HEK293 (cell line): ENCODE measurements around the gene CHRM4.

Experiments used
- IKZF3 ChIP-seq: fragments of 450-650 bp; IDR thresholded peaks from 2 replicates; pipeline ENCODE4 v1.5.0; 2018; ENCODE audit warnings: missing biosample characterization, mild to moderate bottlenecking, missing genetic modification characterization, moderate library complexity
- SALL2 ChIP-seq: fragments of 450-650 bp; formaldehyde crosslinking; IDR thresholded peaks from 2 replicates; pipeline ENCODE4 v1.5.0; 2017; ENCODE audit warnings: missing biosample characterization, mild to moderate bottlenecking, missing genetic modification characterization, borderline replicate concordance
- ZBTB17 ChIP-seq: fragments of 450-650 bp; formaldehyde crosslinking; IDR thresholded peaks from 2 replicates; pipeline ENCODE4 v1.5.1; 2016; ENCODE audit warnings: missing biosample characterization, missing genetic modification characterization
- ZBTB7A ChIP-seq: fragments of 450-650 bp; formaldehyde crosslinking; IDR thresholded peaks from 2 replicates; pipeline ENCODE4 v1.5.1; 2016; ENCODE audit warnings: low read depth, missing biosample characterization, missing genetic modification characterization
- ZBTB8A ChIP-seq: fragments of 450-650 bp; formaldehyde crosslinking; IDR thresholded peaks from 2 replicates; pipeline ENCODE4 v1.5.1; 2016; ENCODE audit warnings: missing biosample characterization, missing genetic modification characterization
- ZFHX2 ChIP-seq: fragments of 450-650 bp; formaldehyde crosslinking; conservative IDR thresholded peaks from 2 replicates; pipeline ENCODE4 v1.5.1; 2016; ENCODE audit warnings: missing biosample characterization, missing genetic modification characterization
- ZFP3 ChIP-seq: fragments of 450-650 bp; formaldehyde crosslinking; IDR thresholded peaks from 2 replicates; pipeline ENCODE4 v1.5.1; 2016; ENCODE audit warnings: low read depth, missing biosample characterization, missing genetic modification characterization
- ZNF10 ChIP-seq: fragments of 450-650 bp; formaldehyde crosslinking; IDR thresholded peaks from 2 replicates; pipeline ENCODE4 v1.5.1; 2017; ENCODE audit warnings: missing biosample characterization, missing genetic modification characterization
- ZNF169 ChIP-seq: fragments of 450-650 bp; formaldehyde crosslinking; IDR thresholded peaks from 2 replicates; pipeline ENCODE4 v1.5.1; 2016; ENCODE audit warnings: missing biosample characterization, missing genetic modification characterization
- ZNF174 ChIP-seq: fragments of 450-650 bp; formaldehyde crosslinking; IDR thresholded peaks from 2 replicates; pipeline ENCODE4 v1.5.0; 2017; ENCODE audit warnings: missing biosample characterization, mild to moderate bottlenecking, missing genetic modification characterization
- ZNF184 ChIP-seq: fragments of 450-650 bp; IDR thresholded peaks from 2 replicates; pipeline ENCODE4 v1.5.1; 2018; ENCODE audit warnings: missing biosample characterization, mild to moderate bottlenecking, missing genetic modification characterization
- ZNF544 ChIP-seq: fragments of 450-650 bp; formaldehyde crosslinking; IDR thresholded peaks from 2 replicates; pipeline ENCODE4 v1.5.0; 2017; ENCODE audit warnings: missing biosample characterization, missing genetic modification characterization
- ZNF549 ChIP-seq: fragments of 450-650 bp; IDR thresholded peaks from 2 replicates; pipeline ENCODE4 v1.5.1; 2018; ENCODE audit warnings: missing biosample characterization, missing genetic modification characterization, mild to moderate bottlenecking, inconsistent platforms, moderate library complexity
- ZNF558 ChIP-seq: fragments of 450-650 bp; formaldehyde crosslinking; IDR thresholded peaks from 2 replicates; pipeline ENCODE4 v1.5.1; 2016; ENCODE audit warnings: missing biosample characterization, missing genetic modification characterization
- ZNF585B ChIP-seq: fragments of 450-650 bp; formaldehyde crosslinking; IDR thresholded peaks from 2 replicates; pipeline ENCODE4 v1.5.1; 2016; ENCODE audit warnings: missing biosample characterization, missing genetic modification characterization
- ZNF677 ChIP-seq: fragments of 450-650 bp; IDR thresholded peaks from 2 replicates; pipeline ENCODE4 v1.5.0; 2018; ENCODE audit warnings: missing biosample characterization, mild to moderate bottlenecking, missing genetic modification characterization, moderate library complexity
- TF ChIP-seq, protein P1 (sequence below): fragments of 450-650 bp; formaldehyde crosslinking; IDR thresholded peaks from 2 replicates; pipeline ENCODE4 v1.5.1; 2016; ENCODE audit warnings: missing biosample characterization, missing genetic modification characterization
- TF ChIP-seq, protein P2 (sequence below): fragments of 450-650 bp; formaldehyde crosslinking; optimal IDR thresholded peaks from 2 replicates; pipeline ENCODE3; 2016; ENCODE audit warnings: missing biosample characterization, mild to moderate bottlenecking, missing genetic modification characterization
- TF ChIP-seq, protein P3 (sequence below): fragments of 450-650 bp; formaldehyde crosslinking; IDR thresholded peaks from 2 replicates; pipeline ENCODE4 v1.5.1; 2017; ENCODE audit warnings: missing biosample characterization, mild to moderate bottlenecking, missing genetic modification characterization, moderate library complexity
- TF ChIP-seq, protein P4 (sequence below): fragments of 450-650 bp; formaldehyde crosslinking; IDR thresholded peaks from 2 replicates; pipeline ENCODE4 v1.5.1; 2016; ENCODE audit warnings: missing biosample characterization, missing genetic modification characterization
- TF ChIP-seq, protein P5 (sequence below): fragments of 450-650 bp; formaldehyde crosslinking; IDR thresholded peaks from 2 replicates; pipeline ENCODE4 v1.5.1; 2016; ENCODE audit warnings: missing biosample characterization, missing genetic modification characterization
- TF ChIP-seq, protein P6 (sequence below): fragments of 450-650 bp; formaldehyde crosslinking; IDR thresholded peaks from 2 replicates; pipeline ENCODE4 v1.5.1; 2016; ENCODE audit warnings: missing biosample characterization, missing genetic modification characterization
- TF ChIP-seq, protein P7 (sequence below): fragments of 450-650 bp; formaldehyde crosslinking; IDR thresholded peaks from 2 replicates; pipeline ENCODE4 v1.5.1; 2017; ENCODE audit warnings: missing biosample characterization, missing genetic modification characterization

Gene CHRM4

DNA sequence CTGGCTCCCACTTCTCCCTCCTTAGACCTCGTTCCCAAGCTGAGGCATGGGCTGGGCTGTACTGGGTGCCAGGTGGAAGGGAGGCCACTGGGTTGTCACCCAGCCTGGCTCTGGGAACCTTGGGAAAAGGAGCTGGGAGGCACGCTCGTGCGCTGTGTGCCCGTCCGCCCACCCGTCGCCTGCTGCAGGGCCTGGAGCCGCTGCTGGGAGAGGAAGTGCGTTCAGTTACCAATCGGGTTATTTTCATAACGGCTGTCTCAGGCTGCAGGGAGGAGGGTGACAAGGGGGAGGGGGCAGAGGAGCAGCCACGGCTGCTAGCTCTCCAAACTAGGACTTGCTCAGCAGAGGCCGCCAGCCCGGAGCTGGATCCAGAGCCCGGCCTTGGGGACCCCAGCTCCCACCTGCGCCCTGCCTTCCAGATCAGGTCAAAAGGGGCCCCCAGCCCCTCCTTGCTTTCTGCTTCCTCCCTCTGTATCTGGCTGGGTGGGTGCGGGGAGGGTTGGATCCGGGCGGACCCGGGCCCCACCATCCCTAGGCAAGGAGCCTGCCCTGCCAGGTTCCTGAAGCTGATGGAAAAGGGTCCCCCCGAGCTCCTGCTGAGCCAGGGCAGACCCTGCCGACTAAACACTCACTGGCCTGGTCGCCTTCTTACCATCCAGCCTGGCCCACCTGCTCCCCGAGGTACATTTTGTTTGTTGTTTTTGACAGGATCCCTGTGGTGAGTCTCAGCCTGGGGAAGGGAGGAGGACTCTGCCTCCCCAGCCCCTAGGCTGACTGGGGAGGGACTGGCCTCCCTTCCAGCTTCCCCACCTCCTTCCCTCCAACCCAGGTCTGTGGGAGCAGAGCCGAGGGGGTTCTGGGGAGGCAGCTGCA lies 30.1 kb downstream of the CHRM4 start (continued):
- TF ChIP-seq, protein P1, sequence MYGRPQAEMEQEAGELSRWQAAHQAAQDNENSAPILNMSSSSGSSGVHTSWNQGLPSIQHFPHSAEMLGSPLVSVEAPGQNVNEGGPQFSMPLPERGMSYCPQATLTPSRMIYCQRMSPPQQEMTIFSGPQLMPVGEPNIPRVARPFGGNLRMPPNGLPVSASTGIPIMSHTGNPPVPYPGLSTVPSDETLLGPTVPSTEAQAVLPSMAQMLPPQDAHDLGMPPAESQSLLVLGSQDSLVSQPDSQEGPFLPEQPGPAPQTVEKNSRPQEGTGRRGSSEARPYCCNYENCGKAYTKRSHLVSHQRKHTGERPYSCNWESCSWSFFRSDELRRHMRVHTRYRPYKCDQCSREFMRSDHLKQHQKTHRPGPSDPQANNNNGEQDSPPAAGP (tag by site-specific recombination), result 0 out of 2 replicates have a peak, but pooled peaks have one; percentile 30
- TF ChIP-seq, protein P2, sequence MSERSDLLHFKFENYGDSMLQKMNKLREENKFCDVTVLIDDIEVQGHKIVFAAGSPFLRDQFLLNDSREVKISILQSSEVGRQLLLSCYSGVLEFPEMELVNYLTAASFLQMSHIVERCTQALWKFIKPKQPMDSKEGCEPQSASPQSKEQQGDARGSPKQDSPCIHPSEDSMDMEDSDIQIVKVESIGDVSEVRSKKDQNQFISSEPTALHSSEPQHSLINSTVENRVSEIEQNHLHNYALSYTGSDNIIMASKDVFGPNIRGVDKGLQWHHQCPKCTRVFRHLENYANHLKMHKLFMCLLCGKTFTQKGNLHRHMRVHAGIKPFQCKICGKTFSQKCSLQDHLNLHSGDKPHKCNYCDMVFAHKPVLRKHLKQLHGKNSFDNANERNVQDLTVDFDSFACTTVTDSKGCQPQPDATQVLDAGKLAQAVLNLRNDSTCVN (tag by site-specific recombination), result peak; percentile 39
- TF ChIP-seq ZNF549 (tag by site-specific recombination) (no peak), ZNF585B (tag by site-specific recombination) (no peak), ZNF677 (tag by site-specific recombination) (no peak), ZNF169 (tag by site-specific recombination) (no peak), ZBTB8A (tag by site-specific recombination) (peak; percentile 94), IKZF3 (tag by site-specific recombination) (peak; percentile 48; the same call in 1 of the 2 replicates), SALL2 (tag by site-specific recombination) (no peak), ZNF558 (tag by site-specific recombination) (no peak), ZNF544 (tag by site-specific recombination) (no peak), ZFHX2 (peak; percentile 83), ZBTB17 (peak; percentile 66), ZNF184 (no peak), ZNF10 (peak; percentile 91), ZBTB7A (no peak), ZNF174 (tag by site-specific recombination) (no peak), ZFP3 (no peak)
- TF ChIP-seq, protein P3, sequence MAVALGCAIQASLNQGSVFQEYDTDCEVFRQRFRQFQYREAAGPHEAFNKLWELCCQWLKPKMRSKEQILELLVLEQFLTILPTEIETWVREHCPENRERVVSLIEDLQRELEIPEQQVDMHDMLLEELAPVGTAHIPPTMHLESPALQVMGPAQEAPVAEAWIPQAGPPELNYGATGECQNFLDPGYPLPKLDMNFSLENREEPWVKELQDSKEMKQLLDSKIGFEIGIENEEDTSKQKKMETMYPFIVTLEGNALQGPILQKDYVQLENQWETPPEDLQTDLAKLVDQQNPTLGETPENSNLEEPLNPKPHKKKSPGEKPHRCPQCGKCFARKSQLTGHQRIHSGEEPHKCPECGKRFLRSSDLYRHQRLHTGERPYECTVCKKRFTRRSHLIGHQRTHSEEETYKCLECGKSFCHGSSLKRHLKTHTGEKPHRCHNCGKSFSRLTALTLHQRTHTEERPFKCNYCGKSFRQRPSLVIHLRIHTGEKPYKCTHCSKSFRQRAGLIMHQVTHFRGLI (tag by site-specific recombination), result no peak
- TF ChIP-seq, protein P4, sequence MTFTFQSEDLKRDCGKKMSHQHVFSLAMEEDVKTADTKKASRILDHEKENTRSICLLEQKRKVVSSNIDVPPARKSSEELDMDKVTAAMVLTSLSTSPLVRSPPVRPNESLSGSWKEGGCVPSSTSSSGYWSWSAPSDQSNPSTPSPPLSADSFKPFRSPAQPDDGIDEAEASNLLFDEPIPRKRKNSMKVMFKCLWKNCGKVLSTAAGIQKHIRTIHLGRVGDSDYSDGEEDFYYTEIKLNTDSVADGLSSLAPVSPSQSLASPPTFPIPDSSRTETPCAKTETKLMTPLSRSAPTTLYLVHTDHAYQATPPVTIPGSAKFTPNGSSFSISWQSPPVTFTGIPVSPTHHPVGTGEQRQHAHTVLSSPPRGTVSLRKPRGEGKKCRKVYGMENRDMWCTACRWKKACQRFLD, result no peak
- TF ChIP-seq, protein P5, sequence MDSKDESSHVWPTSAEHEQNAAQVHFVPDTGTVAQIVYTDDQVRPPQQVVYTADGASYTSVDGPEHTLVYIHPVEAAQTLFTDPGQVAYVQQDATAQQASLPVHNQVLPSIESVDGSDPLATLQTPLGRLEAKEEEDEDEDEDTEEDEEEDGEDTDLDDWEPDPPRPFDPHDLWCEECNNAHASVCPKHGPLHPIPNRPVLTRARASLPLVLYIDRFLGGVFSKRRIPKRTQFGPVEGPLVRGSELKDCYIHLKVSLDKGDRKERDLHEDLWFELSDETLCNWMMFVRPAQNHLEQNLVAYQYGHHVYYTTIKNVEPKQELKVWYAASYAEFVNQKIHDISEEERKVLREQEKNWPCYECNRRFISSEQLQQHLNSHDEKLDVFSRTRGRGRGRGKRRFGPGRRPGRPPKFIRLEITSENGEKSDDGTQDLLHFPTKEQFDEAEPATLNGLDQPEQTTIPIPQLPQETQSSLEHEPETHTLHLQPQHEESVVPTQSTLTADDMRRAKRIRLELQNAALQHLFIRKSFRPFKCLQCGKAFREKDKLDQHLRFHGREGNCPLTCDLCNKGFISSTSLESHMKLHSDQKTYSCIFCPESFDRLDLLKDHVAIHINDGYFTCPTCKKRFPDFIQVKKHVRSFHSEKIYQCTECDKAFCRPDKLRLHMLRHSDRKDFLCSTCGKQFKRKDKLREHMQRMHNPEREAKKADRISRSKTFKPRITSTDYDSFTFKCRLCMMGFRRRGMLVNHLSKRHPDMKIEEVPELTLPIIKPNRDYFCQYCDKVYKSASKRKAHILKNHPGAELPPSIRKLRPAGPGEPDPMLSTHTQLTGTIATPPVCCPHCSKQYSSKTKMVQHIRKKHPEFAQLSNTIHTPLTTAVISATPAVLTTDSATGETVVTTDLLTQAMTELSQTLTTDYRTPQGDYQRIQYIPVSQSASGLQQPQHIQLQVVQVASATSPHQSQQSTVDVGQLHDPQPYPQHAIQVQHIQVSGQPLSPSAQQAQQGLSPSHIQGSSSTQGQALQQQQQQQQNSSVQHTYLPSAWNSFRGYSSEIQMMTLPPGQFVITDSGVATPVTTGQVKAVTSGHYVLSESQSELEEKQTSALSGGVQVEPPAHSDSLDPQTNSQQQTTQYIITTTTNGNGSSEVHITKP, result no peak
- TF ChIP-seq, protein P6, sequence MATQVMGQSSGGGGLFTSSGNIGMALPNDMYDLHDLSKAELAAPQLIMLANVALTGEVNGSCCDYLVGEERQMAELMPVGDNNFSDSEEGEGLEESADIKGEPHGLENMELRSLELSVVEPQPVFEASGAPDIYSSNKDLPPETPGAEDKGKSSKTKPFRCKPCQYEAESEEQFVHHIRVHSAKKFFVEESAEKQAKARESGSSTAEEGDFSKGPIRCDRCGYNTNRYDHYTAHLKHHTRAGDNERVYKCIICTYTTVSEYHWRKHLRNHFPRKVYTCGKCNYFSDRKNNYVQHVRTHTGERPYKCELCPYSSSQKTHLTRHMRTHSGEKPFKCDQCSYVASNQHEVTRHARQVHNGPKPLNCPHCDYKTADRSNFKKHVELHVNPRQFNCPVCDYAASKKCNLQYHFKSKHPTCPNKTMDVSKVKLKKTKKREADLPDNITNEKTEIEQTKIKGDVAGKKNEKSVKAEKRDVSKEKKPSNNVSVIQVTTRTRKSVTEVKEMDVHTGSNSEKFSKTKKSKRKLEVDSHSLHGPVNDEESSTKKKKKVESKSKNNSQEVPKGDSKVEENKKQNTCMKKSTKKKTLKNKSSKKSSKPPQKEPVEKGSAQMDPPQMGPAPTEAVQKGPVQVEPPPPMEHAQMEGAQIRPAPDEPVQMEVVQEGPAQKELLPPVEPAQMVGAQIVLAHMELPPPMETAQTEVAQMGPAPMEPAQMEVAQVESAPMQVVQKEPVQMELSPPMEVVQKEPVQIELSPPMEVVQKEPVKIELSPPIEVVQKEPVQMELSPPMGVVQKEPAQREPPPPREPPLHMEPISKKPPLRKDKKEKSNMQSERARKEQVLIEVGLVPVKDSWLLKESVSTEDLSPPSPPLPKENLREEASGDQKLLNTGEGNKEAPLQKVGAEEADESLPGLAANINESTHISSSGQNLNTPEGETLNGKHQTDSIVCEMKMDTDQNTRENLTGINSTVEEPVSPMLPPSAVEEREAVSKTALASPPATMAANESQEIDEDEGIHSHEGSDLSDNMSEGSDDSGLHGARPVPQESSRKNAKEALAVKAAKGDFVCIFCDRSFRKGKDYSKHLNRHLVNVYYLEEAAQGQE (tag by site-specific recombination), result no peak
- TF ChIP-seq, protein P7, sequence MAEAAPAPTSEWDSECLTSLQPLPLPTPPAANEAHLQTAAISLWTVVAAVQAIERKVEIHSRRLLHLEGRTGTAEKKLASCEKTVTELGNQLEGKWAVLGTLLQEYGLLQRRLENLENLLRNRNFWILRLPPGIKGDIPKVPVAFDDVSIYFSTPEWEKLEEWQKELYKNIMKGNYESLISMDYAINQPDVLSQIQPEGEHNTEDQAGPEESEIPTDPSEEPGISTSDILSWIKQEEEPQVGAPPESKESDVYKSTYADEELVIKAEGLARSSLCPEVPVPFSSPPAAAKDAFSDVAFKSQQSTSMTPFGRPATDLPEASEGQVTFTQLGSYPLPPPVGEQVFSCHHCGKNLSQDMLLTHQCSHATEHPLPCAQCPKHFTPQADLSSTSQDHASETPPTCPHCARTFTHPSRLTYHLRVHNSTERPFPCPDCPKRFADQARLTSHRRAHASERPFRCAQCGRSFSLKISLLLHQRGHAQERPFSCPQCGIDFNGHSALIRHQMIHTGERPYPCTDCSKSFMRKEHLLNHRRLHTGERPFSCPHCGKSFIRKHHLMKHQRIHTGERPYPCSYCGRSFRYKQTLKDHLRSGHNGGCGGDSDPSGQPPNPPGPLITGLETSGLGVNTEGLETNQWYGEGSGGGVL (tag by site-specific recombination), result peak; percentile 45
